ENCODE measurements around the gene CHST15.

DNA sequence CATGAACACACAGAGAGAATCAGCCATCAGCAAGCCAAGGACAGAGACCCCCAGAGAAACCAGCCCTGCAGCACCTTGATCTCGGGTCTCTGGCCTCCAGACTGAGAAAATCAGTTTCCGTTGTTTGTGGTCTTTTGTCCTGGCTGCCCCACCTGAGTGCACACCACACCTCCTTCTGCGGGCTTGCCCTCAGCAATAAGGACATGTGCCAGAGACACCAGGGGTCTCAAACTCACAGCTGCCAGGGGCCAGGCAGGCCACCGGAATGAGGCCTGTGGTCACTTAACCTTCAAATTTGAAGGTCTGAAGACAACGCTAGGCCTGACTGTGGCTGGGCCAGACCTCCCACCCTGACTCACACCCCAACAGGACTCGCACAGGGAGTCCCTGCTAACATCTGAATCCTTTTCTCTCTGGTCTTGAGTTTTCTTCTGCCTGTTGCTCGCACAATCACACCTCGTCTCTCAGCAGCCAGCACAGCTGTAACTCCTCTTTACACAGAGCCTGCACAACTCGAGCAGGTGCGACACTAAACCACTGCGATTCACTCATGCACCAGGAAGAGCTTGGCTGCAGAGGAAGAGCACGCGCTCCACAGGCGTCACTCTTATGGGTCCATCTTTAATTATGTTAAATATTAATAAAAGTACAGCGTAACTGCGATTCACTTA is 86.2 kb downstream of the CHST15 start:
- TF ChIP-seq, protein P1, sequence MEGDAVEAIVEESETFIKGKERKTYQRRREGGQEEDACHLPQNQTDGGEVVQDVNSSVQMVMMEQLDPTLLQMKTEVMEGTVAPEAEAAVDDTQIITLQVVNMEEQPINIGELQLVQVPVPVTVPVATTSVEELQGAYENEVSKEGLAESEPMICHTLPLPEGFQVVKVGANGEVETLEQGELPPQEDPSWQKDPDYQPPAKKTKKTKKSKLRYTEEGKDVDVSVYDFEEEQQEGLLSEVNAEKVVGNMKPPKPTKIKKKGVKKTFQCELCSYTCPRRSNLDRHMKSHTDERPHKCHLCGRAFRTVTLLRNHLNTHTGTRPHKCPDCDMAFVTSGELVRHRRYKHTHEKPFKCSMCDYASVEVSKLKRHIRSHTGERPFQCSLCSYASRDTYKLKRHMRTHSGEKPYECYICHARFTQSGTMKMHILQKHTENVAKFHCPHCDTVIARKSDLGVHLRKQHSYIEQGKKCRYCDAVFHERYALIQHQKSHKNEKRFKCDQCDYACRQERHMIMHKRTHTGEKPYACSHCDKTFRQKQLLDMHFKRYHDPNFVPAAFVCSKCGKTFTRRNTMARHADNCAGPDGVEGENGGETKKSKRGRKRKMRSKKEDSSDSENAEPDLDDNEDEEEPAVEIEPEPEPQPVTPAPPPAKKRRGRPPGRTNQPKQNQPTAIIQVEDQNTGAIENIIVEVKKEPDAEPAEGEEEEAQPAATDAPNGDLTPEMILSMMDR (IDR thresholded peaks at IDR 0.05): no peak
- TF ChIP-seq POLR2A (IDR thresholded peaks at IDR 0.05): no peak
